WTC11 (cell line): ENCODE results near the gene HDAC10. TPM values are rescaled to one million over a fixed set of nuclear protein-coding genes. Genes with fewer than 3 reads are reported as not detected.

Experiments
- ATAC-seq: fragments of 200-7000 bp; cut with Tn5 transposase; 2 replicates; pipeline ENCODE4 v1.10.0; 2021; ENCODE audit warnings: mild to moderate bottlenecking, moderate library complexity
- Bru-seq: library from RNA; stranded (reverse); fragments of 400-500 nt; gene quantifications from one replicate; lab custom pipeline; 2021; lab: Mats Ljungman, UMichigan
- CTCF ChIA-PET: fragments of 300-600 bp; sonication (Branson Sonifier 250); formaldehyde crosslinking; loops from one replicate; lab custom pipeline; 2021; ENCODE audit warnings: antibody characterized with exemption; lab: Charles Lee
- POLR2A ChIA-PET: fragments of 350-600 bp; sonication (Branson Sonifier 250); formaldehyde crosslinking; loops from one replicate; lab custom pipeline; 2021; ENCODE audit warnings: antibody characterized with exemption; lab: Charles Lee
- DNase-seq: peaks from one replicate; pipeline ENCODE4 v3.0.0; 2021; ENCODE audit warnings: low spot score
- H3K27ac Mint-ChIP-seq: 2 replicates; pipeline ENCODE4 v1.8.0; 2021; ENCODE audit warnings: mixed read lengths
- H3K27me3 Mint-ChIP-seq: 2 replicates; pipeline ENCODE4 v1.8.0; 2021; ENCODE audit warnings: low read depth, mild to moderate bottlenecking, moderate library complexity, mixed read lengths
- H3K36me3 Mint-ChIP-seq: 2 replicates; pipeline ENCODE4 v1.8.0; 2021; ENCODE audit warnings: mixed read lengths
- H3K4me1 Mint-ChIP-seq: 2 replicates; pipeline ENCODE4 v1.8.0; 2022; ENCODE audit warnings: mixed read lengths
- H3K4me3 Mint-ChIP-seq: 2 replicates; pipeline ENCODE4 v1.8.0; 2021; ENCODE audit warnings: mild to moderate bottlenecking, moderate library complexity, mixed read lengths
- H3K9me3 Mint-ChIP-seq: 2 replicates; pipeline ENCODE4 v1.8.0; 2021; ENCODE audit warnings: mixed read lengths
- FOXP1 ChIP-seq: sonication (generic); formaldehyde crosslinking; IDR thresholded peaks from 2 replicates; pipeline ENCODE4 v1.8.0; 2022; ENCODE audit warnings: missing genetic modification reagents, mild to moderate bottlenecking, moderate library complexity, borderline replicate concordance
- HMGA2 ChIP-seq: fragments of 250-450 bp; sonication (Bioruptor Pico); IDR thresholded peaks from 2 replicates; pipeline ENCODE4 v1.4.0; 2021; ENCODE audit warnings: mild to moderate bottlenecking, moderate library complexity
- IRF2 ChIP-seq: sonication (generic); formaldehyde crosslinking; IDR thresholded peaks from 2 replicates; pipeline ENCODE4 v1.8.0; 2022; ENCODE audit warnings: low read depth, missing genetic modification reagents, borderline replicate concordance
- MYBL2 ChIP-seq: sonication (generic); formaldehyde crosslinking; IDR thresholded peaks from 2 replicates; pipeline ENCODE4 v1.8.1; 2023; ENCODE audit warnings: mild to moderate bottlenecking, moderate library complexity, missing genetic modification reagents
- OVOL2 ChIP-seq: fragments of 250-450 bp; sonication (Bioruptor Pico); IDR thresholded peaks from 2 replicates; pipeline ENCODE4 v1.9.0; 2021; ENCODE audit warnings: mild to moderate bottlenecking, borderline replicate concordance
- SMAD3 ChIP-seq: sonication (generic); formaldehyde crosslinking; IDR thresholded peaks from 2 replicates; pipeline ENCODE4 v1.8.0; 2022; ENCODE audit warnings: missing genetic modification reagents, mild to moderate bottlenecking, borderline replicate concordance
- SP1 ChIP-seq: sonication (generic); formaldehyde crosslinking; conservative IDR thresholded peaks from 2 replicates; pipeline ENCODE4 v1.8.1; 2022; ENCODE audit warnings: missing genetic modification reagents
- ZBTB21 ChIP-seq: sonication (generic); formaldehyde crosslinking; IDR thresholded peaks from 2 replicates; pipeline ENCODE4 v1.8.1; 2023; ENCODE audit warnings: mild to moderate bottlenecking, missing genetic modification reagents, borderline replicate concordance
- ZNF138 ChIP-seq: sonication (generic); formaldehyde crosslinking; conservative IDR thresholded peaks from 2 replicates; pipeline ENCODE4 v1.8.1; 2022; ENCODE audit warnings: mild to moderate bottlenecking, moderate library complexity, missing genetic modification reagents
- ZNF219 ChIP-seq: sonication (generic); formaldehyde crosslinking; IDR thresholded peaks from 2 replicates; pipeline ENCODE4 v1.8.0; 2023; ENCODE audit warnings: missing genetic modification reagents, mild to moderate bottlenecking, borderline replicate concordance
- ZNF396 ChIP-seq: fragments of 250-450 bp; sonication (Bioruptor Pico); IDR thresholded peaks from 2 replicates; pipeline ENCODE4 v1.8.0; 2021; ENCODE audit warnings: mild to moderate bottlenecking, moderate library complexity, borderline replicate concordance
- long read RNA-seq, 3 experiments: library from RNA in 1 of 3; library from capped mRNA in 1 of 3; library from polyadenylated mRNA in 1 of 3; unstranded in 2 of 3; stranded (forward) in 1 of 3; transcript quantifications; one replicate each; pipeline ENCODE4 v2.0.0, GENCODE V29; 2021
- total RNA-seq: library from RNA; stranded (reverse); gene quantifications from 3 replicates; pipeline ENCODE4 v1.2.3, GENCODE V29; 2021
- TF ChIP-seq, protein P1 (sequence below): fragments of 250-450 bp; sonication (Bioruptor Pico); IDR thresholded peaks from 2 replicates; pipeline ENCODE4 v1.9.0; 2021; ENCODE audit warnings: mild to moderate bottlenecking
- TF ChIP-seq, protein P2 (sequence below): sonication (generic); formaldehyde crosslinking; IDR thresholded peaks from 2 replicates; pipeline ENCODE4 v1.8.0; 2022; ENCODE audit warnings: mild to moderate bottlenecking, missing genetic modification reagents
- TF ChIP-seq, protein P3 (sequence below): sonication (generic); formaldehyde crosslinking; IDR thresholded peaks from 2 replicates; pipeline ENCODE4 v1.8.0; 2022; ENCODE audit warnings: mild to moderate bottlenecking, missing genetic modification reagents
- TF ChIP-seq, protein P4 (sequence below): sonication (generic); formaldehyde crosslinking; IDR thresholded peaks from 2 replicates; pipeline ENCODE4 v1.8.1; 2022; ENCODE audit warnings: missing genetic modification reagents, borderline replicate concordance
- TF ChIP-seq, protein P5 (sequence below): sonication (generic); formaldehyde crosslinking; IDR thresholded peaks from 2 replicates; pipeline ENCODE4 v1.8.1; 2022; ENCODE audit warnings: mild to moderate bottlenecking, moderate library complexity, missing genetic modification reagents
- TF ChIP-seq, protein P6 (sequence below): sonication (generic); formaldehyde crosslinking; IDR thresholded peaks from 2 replicates; pipeline ENCODE4 v1.8.1; 2022; ENCODE audit warnings: low read depth, missing genetic modification reagents, borderline replicate concordance
- TF ChIP-seq, protein P7 (sequence below): fragments of 250-450 bp; sonication (Bioruptor Pico); IDR thresholded peaks from 2 replicates; pipeline ENCODE4 v2.1.2; 2022; ENCODE audit warnings: mild to moderate bottlenecking, moderate library complexity
- TF ChIP-seq, protein P8 (sequence below): sonication (generic); formaldehyde crosslinking; IDR thresholded peaks from 2 replicates; pipeline ENCODE4 v1.8.0; 2022; ENCODE audit warnings: mild to moderate bottlenecking, missing genetic modification reagents

The HDAC10 gene, protein sequence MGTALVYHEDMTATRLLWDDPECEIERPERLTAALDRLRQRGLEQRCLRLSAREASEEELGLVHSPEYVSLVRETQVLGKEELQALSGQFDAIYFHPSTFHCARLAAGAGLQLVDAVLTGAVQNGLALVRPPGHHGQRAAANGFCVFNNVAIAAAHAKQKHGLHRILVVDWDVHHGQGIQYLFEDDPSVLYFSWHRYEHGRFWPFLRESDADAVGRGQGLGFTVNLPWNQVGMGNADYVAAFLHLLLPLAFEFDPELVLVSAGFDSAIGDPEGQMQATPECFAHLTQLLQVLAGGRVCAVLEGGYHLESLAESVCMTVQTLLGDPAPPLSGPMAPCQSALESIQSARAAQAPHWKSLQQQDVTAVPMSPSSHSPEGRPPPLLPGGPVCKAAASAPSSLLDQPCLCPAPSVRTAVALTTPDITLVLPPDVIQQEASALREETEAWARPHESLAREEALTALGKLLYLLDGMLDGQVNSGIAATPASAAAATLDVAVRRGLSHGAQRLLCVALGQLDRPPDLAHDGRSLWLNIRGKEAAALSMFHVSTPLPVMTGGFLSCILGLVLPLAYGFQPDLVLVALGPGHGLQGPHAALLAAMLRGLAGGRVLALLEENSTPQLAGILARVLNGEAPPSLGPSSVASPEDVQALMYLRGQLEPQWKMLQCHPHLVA
- 31.9 to 40.9 TPM (median 38.2 TPM) in 3 replicates for total RNA-seq
- Bru-seq, nascent RNA: percentile 45 among the genes with signal in this experiment
- long read RNA-seq, experiment 1, transcript HDAC10-201 (20 exons, 2,687 nt): major isoform, 8 of 43 reads
- long read RNA-seq, experiment 1, partial matches to known transcripts: 7 of 43 reads
- long read RNA-seq, experiment 1, other reads (novel, unspliced or antisense): 26 of 43 reads
- long read RNA-seq, experiment 2, partial matches to known transcripts: 12 of 35 reads
- long read RNA-seq, experiment 2, other reads (novel, unspliced or antisense): 19 of 35 reads
- long read RNA-seq, experiment 3: 0 reads

DNA sequence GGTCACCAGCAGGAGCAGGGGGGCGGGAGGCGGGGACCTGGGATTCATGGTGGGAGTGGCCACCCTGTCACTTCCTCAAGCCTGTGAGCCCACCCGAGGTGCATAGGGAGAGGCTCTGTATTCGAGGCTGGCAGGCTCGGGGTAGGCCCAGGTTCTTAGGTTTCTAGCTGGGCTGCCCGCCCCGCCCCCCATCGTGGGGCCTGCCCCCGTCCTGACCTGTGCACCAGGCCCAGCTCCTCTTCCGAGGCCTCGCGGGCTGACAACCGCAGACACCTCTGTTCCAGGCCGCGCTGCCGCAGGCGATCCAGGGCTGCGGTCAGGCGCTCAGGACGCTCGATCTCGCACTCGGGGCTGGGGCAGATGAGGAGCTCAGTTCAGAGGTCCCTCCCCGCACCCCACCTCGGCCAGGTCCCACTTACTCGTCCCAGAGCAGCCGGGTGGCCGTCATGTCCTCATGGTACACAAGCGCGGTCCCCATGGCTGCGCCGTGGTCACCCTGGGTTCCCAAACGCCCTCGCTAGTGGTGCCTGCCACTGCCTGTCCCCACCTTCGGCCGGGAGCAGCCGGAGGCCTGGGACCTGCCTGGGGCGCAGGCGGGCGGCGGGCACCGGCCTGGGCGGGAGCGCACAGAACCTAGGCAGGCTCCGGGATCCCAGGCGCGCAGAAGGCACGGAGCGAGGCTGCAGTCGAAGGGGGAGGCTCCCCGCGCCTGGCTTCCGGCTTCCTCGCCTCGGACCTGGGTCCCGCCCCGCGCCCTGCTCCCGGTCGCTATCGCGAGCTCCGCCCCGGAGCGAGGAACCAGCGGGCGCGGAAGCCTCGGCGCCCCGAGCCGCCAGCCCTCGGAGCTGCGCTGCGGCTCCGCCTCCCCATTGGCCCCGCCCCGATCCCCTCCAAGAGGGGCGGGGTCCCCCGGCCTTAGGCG is at the start of gene HDAC10:
Gene HDAC10 (minus strand): TSS at position 711 of the 922 bp plus-strand sequence. CDS start 233 bp downstream, at position 478.
- H3K27ac Mint-ChIP-seq: no peak within 1 kb of the TSS
- DNase-seq (peak; percentile 89), ATAC-seq (peak; percentile 74)
- no peaks in the 10 kb centered on the region; the same call in 1 of the 2 replicates for H3K27me3 Mint-ChIP-seq
- H3K4me1 Mint-ChIP-seq: peaks cover 4% of the 10 kb centered on the region; the same call in 1 of the 2 replicates
- CTCF ChIA-PET: interaction anchor here (0.6 to 3.4 kb wide), 22 partner anchors 8 to 422 kb away, joined by 3 to 22 read pairs (median 5); partner anchors contain the start of genes DENND6B, MAPK12, SCO2 and SHANK3
- no peaks in the 10 kb centered on the region for H3K9me3 Mint-ChIP-seq
- POLR2A ChIA-PET: interaction anchor here (0.6 to 1.9 kb wide), 2 partner anchors 16 to 21 kb away, joined by 3 to 7 read pairs; no protein-coding TSS in a partner anchor
- no peaks in the 10 kb centered on the region for H3K36me3 Mint-ChIP-seq
- H3K4me3 Mint-ChIP-seq: peak within 1 kb of the TSS; percentile 72
- no peak for TF ChIP-seq MYBL2 (CRISPR knock-in tag)
- TF ChIP-seq SP1 (CRISPR knock-in tag): no peak; the same call in 1 of the 2 replicates
- TF ChIP-seq, protein P1, sequence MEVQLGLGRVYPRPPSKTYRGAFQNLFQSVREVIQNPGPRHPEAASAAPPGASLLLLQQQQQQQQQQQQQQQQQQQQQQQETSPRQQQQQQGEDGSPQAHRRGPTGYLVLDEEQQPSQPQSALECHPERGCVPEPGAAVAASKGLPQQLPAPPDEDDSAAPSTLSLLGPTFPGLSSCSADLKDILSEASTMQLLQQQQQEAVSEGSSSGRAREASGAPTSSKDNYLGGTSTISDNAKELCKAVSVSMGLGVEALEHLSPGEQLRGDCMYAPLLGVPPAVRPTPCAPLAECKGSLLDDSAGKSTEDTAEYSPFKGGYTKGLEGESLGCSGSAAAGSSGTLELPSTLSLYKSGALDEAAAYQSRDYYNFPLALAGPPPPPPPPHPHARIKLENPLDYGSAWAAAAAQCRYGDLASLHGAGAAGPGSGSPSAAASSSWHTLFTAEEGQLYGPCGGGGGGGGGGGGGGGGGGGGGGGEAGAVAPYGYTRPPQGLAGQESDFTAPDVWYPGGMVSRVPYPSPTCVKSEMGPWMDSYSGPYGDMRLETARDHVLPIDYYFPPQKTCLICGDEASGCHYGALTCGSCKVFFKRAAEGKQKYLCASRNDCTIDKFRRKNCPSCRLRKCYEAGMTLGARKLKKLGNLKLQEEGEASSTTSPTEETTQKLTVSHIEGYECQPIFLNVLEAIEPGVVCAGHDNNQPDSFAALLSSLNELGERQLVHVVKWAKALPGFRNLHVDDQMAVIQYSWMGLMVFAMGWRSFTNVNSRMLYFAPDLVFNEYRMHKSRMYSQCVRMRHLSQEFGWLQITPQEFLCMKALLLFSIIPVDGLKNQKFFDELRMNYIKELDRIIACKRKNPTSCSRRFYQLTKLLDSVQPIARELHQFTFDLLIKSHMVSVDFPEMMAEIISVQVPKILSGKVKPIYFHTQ (CRISPR knock-in tag): no peak
- no peak; the same call in 1 of the 2 replicates for TF ChIP-seq FOXP1 (CRISPR knock-in tag)
- no peak for TF ChIP-seq OVOL2 (CRISPR knock-in tag)
- 0 out of 2 replicates have a peak, but pooled peaks have one; percentile 53 for TF ChIP-seq IRF2 (CRISPR knock-in tag)
- no peak for TF ChIP-seq ZNF396 (CRISPR knock-in tag)
- TF ChIP-seq, protein P2, sequence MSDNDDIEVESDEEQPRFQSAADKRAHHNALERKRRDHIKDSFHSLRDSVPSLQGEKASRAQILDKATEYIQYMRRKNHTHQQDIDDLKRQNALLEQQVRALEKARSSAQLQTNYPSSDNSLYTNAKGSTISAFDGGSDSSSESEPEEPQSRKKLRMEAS (CRISPR knock-in tag): no peak
- TF ChIP-seq SMAD3: no peak
- no peak for TF ChIP-seq ZNF219
- TF ChIP-seq, protein P3, sequence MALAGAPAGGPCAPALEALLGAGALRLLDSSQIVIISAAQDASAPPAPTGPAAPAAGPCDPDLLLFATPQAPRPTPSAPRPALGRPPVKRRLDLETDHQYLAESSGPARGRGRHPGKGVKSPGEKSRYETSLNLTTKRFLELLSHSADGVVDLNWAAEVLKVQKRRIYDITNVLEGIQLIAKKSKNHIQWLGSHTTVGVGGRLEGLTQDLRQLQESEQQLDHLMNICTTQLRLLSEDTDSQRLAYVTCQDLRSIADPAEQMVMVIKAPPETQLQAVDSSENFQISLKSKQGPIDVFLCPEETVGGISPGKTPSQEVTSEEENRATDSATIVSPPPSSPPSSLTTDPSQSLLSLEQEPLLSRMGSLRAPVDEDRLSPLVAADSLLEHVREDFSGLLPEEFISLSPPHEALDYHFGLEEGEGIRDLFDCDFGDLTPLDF: no peak
- TF ChIP-seq ZNF138 (CRISPR knock-in tag): peak; percentile 26; the same call in 1 of the 2 replicates
- TF ChIP-seq, protein P4, sequence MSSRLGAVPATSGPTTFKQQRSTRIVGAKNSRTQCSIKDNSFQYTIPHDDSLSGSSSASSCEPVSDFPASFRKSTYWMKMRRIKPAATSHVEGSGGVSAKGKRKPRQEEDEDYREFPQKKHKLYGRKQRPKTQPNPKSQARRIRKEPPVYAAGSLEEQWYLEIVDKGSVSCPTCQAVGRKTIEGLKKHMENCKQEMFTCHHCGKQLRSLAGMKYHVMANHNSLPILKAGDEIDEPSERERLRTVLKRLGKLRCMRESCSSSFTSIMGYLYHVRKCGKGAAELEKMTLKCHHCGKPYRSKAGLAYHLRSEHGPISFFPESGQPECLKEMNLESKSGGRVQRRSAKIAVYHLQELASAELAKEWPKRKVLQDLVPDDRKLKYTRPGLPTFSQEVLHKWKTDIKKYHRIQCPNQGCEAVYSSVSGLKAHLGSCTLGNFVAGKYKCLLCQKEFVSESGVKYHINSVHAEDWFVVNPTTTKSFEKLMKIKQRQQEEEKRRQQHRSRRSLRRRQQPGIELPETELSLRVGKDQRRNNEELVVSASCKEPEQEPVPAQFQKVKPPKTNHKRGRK (CRISPR knock-in tag): no peak
- TF ChIP-seq, protein P5, sequence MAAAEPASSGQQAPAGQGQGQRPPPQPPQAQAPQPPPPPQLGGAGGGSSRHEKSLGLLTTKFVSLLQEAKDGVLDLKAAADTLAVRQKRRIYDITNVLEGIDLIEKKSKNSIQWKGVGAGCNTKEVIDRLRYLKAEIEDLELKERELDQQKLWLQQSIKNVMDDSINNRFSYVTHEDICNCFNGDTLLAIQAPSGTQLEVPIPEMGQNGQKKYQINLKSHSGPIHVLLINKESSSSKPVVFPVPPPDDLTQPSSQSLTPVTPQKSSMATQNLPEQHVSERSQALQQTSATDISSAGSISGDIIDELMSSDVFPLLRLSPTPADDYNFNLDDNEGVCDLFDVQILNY: no peak
- TF ChIP-seq, protein P6, sequence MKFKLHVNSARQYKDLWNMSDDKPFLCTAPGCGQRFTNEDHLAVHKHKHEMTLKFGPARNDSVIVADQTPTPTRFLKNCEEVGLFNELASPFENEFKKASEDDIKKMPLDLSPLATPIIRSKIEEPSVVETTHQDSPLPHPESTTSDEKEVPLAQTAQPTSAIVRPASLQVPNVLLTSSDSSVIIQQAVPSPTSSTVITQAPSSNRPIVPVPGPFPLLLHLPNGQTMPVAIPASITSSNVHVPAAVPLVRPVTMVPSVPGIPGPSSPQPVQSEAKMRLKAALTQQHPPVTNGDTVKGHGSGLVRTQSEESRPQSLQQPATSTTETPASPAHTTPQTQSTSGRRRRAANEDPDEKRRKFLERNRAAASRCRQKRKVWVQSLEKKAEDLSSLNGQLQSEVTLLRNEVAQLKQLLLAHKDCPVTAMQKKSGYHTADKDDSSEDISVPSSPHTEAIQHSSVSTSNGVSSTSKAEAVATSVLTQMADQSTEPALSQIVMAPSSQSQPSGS (CRISPR knock-in tag): no peak
- TF ChIP-seq HMGA2 (CRISPR knock-in tag): no peak
- TF ChIP-seq, protein P7, sequence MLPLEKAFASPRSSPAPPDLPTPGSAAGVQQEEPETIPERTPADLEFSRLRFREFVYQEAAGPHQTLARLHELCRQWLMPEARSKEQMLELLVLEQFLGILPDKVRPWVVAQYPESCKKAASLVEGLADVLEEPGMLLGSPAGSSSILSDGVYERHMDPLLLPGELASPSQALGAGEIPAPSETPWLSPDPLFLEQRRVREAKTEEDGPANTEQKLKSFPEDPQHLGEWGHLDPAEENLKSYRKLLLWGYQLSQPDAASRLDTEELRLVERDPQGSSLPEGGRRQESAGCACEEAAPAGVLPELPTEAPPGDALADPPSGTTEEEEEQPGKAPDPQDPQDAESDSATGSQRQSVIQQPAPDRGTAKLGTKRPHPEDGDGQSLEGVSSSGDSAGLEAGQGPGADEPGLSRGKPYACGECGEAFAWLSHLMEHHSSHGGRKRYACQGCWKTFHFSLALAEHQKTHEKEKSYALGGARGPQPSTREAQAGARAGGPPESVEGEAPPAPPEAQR: no peak
- TF ChIP-seq, protein P8, sequence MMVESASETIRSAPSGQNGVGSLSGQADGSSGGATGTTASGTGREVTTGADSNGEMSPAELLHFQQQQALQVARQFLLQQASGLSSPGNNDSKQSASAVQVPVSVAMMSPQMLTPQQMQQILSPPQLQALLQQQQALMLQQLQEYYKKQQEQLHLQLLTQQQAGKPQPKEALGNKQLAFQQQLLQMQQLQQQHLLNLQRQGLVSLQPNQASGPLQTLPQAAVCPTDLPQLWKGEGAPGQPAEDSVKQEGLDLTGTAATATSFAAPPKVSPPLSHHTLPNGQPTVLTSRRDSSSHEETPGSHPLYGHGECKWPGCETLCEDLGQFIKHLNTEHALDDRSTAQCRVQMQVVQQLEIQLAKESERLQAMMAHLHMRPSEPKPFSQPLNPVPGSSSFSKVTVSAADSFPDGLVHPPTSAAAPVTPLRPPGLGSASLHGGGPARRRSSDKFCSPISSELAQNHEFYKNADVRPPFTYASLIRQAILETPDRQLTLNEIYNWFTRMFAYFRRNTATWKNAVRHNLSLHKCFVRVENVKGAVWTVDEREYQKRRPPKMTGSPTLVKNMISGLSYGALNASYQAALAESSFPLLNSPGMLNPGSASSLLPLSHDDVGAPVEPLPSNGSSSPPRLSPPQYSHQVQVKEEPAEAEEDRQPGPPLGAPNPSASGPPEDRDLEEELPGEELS (CRISPR knock-in tag): peak; percentile 52; the same call in 1 of the 2 replicates
- 0 out of 2 replicates have a peak, but pooled peaks have one; percentile 27 for TF ChIP-seq ZBTB21 (CRISPR knock-in tag)
